HG02973 (cell line): Measurements from ENCODE around the gene DHX38.

Experiments
- ATAC-seq: cut with Tn5 transposase; IDR thresholded peaks from one replicate; pipeline ENCODE4 v1.9.1; 2021; ENCODE audit warnings: moderate library complexity; ENCODE audit not compliant: unreplicated experiment

Gene DHX38

GRCh38 chr16:72083778-72084404 is 9.8 kb upstream of the DHX38 start:
- no peak for ATAC-seq

GRCh38 chr16:72084445-72084844 is 9.2 kb upstream of the DHX38 start:
- no peak for ATAC-seq

GRCh38 chr16:72085002-72085401 is 8.6 kb upstream of the DHX38 start:
- ATAC-seq = no peak

- ATAC-seq = no peak
Observed at GRCh38 chr16:72091217-72091616, 2.4 kb upstream of the DHX38 start.

GRCh38 chr16:72092832-72093447 is 707 bp upstream of the DHX38 start:
- ATAC-seq = no peak

- peak; percentile 1 for ATAC-seq
Observed at GRCh38 chr16:72094266-72094610, 591 bp downstream of the DHX38 start.

- ATAC-seq = no peak
Observed at GRCh38 chr16:72098936-72099335, 5.3 kb downstream of the DHX38 start.

GRCh38 chr16:72099377-72099818 is 5.8 kb downstream of the DHX38 start:
- peak; percentile 64 for ATAC-seq

GRCh38 chr16:72101195-72101594 is 7.5 kb downstream of the DHX38 start:
- ATAC-seq = no peak

- ATAC-seq = no peak
Observed at GRCh38 chr16:72104905-72105304, 11.3 kb downstream of the DHX38 start.

GRCh38 chr16:72105978-72106377 is 12.3 kb downstream of the DHX38 start:
- ATAC-seq = no peak

- no peak for ATAC-seq
Observed at GRCh38 chr16:72107371-72107770, 13.7 kb downstream of the DHX38 start.

- no peak for ATAC-seq
Observed at GRCh38 chr16:72108353-72109102, 14.9 kb downstream of the DHX38 start.

- ATAC-seq = no peak
Observed at GRCh38 chr16:72109300-72109699, 15.7 kb downstream of the DHX38 start.

GRCh38 chr16:72109966-72110530 is 16.4 kb downstream of the DHX38 start:
- ATAC-seq = no peak

- ATAC-seq = no peak
Observed at GRCh38 chr16:72110662-72111615, 17.3 kb downstream of the DHX38 start.

- ATAC-seq = no peak
Observed at GRCh38 chr16:72111657-72112451, 18.2 kb downstream of the DHX38 start.

GRCh38 chr16:72112452-72112792 is 18.8 kb downstream of the DHX38 start:
- no peak for ATAC-seq

GRCh38 chr16:72112906-72113615 is 19.4 kb downstream of the DHX38 start:
- no peak for ATAC-seq

- ATAC-seq = no peak
Observed at GRCh38 chr16:72113616-72113945, 19.9 kb downstream of the DHX38 start.
